DND-41 (cell line): Measurements from ENCODE around the gene ZNHIT1.

Experiments used
- EZH2 ChIP-seq: IDR thresholded peaks from 3 replicates; pipeline ENCODE4 v1.6.1; 2012; ENCODE audit warnings: borderline replicate concordance, low read depth, mild to moderate bottlenecking, moderate library complexity, low read length, inconsistent platforms; ENCODE audit not compliant: severe bottlenecking
- TF ChIP-seq, protein P1 (sequence below): IDR thresholded peaks from 2 replicates; pipeline ENCODE4 v1.5.1; 2012; ENCODE audit warnings: borderline replicate concordance, low read length, moderate library complexity, mild to moderate bottlenecking; ENCODE audit not compliant: poor library complexity, severe bottlenecking; ENCODE audit errors: extremely low read depth

DNA sequence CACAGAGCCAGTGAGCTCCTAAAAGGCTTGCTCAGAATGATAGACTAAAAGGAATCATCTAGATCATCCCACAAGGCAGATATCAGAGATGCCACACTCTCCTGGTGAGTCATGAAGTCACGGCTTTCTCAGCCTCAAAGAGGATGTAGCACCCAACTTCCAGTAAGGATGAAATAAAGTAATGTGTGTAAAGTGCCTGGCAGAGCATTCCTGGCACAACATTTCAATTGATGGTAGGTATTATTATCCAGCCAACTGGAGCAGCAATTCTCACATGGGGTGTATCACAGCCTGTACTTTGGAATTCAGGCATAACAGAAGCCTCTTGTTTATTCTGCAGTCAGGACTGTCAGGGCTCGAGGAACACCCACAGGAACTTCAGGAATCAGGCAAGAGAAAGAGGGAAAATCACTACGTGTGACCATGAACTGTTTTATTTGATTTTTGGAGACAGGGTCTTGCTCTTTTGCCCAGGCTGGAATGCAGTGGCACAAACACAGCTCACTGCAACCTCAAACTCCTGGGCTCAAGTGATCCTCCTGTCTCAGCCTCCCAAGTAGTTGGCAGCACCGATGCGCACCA is 32.6 kb upstream of the ZNHIT1 start:
- TF ChIP-seq, protein P1, sequence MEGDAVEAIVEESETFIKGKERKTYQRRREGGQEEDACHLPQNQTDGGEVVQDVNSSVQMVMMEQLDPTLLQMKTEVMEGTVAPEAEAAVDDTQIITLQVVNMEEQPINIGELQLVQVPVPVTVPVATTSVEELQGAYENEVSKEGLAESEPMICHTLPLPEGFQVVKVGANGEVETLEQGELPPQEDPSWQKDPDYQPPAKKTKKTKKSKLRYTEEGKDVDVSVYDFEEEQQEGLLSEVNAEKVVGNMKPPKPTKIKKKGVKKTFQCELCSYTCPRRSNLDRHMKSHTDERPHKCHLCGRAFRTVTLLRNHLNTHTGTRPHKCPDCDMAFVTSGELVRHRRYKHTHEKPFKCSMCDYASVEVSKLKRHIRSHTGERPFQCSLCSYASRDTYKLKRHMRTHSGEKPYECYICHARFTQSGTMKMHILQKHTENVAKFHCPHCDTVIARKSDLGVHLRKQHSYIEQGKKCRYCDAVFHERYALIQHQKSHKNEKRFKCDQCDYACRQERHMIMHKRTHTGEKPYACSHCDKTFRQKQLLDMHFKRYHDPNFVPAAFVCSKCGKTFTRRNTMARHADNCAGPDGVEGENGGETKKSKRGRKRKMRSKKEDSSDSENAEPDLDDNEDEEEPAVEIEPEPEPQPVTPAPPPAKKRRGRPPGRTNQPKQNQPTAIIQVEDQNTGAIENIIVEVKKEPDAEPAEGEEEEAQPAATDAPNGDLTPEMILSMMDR, result no peak
- TF ChIP-seq EZH2, result no peak
